Caco-2 (cell line): Measurements from ENCODE around the gene SLC38A2. TPM values are rescaled to one million over a fixed set of nuclear protein-coding genes. Genes with fewer than 3 reads are reported as not detected.

Source experiments
- BruUV-seq: library from RNA; stranded (reverse); fragments of 400-500 nt; replicated peaks from 2 replicates; lab custom pipeline; 2021; lab: Mats Ljungman, UMichigan
- CTCF ChIA-PET: fragments of 300-600 bp; sonication (Branson Sonifier 250); formaldehyde crosslinking; loops from one replicate; lab custom pipeline; 2022; ENCODE audit warnings: antibody characterized with exemption; lab: Charles Lee
- POLR2A ChIA-PET: fragments of 300-600 bp; sonication (Branson Sonifier 250); formaldehyde crosslinking; loops from one replicate; lab custom pipeline; 2022; ENCODE audit warnings: antibody characterized with exemption; lab: Charles Lee
- DNase-seq, 2 experiments: peaks; one replicate each; pipeline versions ENCODE4 v3.0.0 to v3.0.0-alpha.2; 2020 to 2022
- H3K27me3 ChIP-seq: replicated peaks from 2 replicates; pipeline ENCODE4 v1.6.0; 2011; ENCODE audit warnings: low read length; ENCODE audit not compliant: control insufficient read depth, insufficient read depth
- H3K36me3 ChIP-seq: 2 replicates; pipeline ENCODE4 v1.5.1; 2011; ENCODE audit warnings: low read length; ENCODE audit not compliant: control insufficient read depth, insufficient read depth
- H3K4me1 ChIP-seq: fragments of 250-450 bp; sonication (Bioruptor Pico); 2 replicates; pipeline ENCODE4 v1.5.1; 2020; ENCODE audit warnings: mild to moderate bottlenecking
- H3K4me3 ChIP-seq: 2 replicates; pipeline ENCODE4 v1.5.1; 2011; ENCODE audit warnings: low read depth, mild to moderate bottlenecking, control low read depth, low read length
- H3K9me3 ChIP-seq: fragments of 250-450 bp; sonication (Bioruptor Pico); 2 replicates; pipeline ENCODE4 v1.5.1; 2020; ENCODE audit warnings: mild to moderate bottlenecking, moderate library complexity
- H3K27ac Mint-ChIP-seq: one replicate; pipeline ENCODE4 v1.8.0; 2022; ENCODE audit warnings: mixed read lengths; ENCODE audit not compliant: unreplicated experiment
- H3K27me3 Mint-ChIP-seq: one replicate; pipeline ENCODE4 v1.8.0; 2022; ENCODE audit warnings: mixed read lengths; ENCODE audit not compliant: insufficient read depth, unreplicated experiment
- H3K36me3 Mint-ChIP-seq: one replicate; pipeline ENCODE4 v1.8.0; 2022; ENCODE audit warnings: mild to moderate bottlenecking, mixed read lengths; ENCODE audit not compliant: insufficient read depth, unreplicated experiment
- H3K4me1 Mint-ChIP-seq: one replicate; pipeline ENCODE4 v1.8.0; 2022; ENCODE audit warnings: low read depth, mixed read lengths; ENCODE audit not compliant: unreplicated experiment
- H3K4me3 Mint-ChIP-seq: one replicate; pipeline ENCODE4 v1.8.0; 2022; ENCODE audit warnings: mild to moderate bottlenecking, moderate library complexity, mixed read lengths; ENCODE audit not compliant: unreplicated experiment
- H3K9me3 Mint-ChIP-seq: one replicate; pipeline ENCODE4 v1.8.0; 2022; ENCODE audit warnings: mixed read lengths; ENCODE audit not compliant: unreplicated experiment
- intact Hi-C: fragments of 100-400 bp; cut with micrococcal nuclease; formaldehyde crosslinking; loops from one replicate; pipeline ENCODE4 v1.10.0; 2022; ENCODE audit not compliant: unreplicated experiment
- total RNA-seq: library from RNA; stranded (reverse); gene quantifications from 2 replicates; pipeline ENCODE4 v1.2.3, GENCODE V29; 2022
- TF ChIP-seq, protein P1 (sequence below), 2 experiments: fragments of 200-600 bp in 1 of 2; IDR thresholded peaks; 1 replicate in 1 of 2; 2 replicates in 1 of 2; pipeline versions ENCODE4 v1.5.1 to v1.8.0; 2011 to 2022; ENCODE audit warnings: antibody characterized with exemption in 1 of 2, control low read depth in 1 of 2, inconsistent platforms in 1 of 2, low read depth in 1 of 2, low read length in 1 of 2, mild to moderate bottlenecking in 1 of 2, moderate library complexity in 1 of 2; ENCODE audit not compliant: insufficient read depth in 1 of 2, severe bottlenecking in 1 of 2, unreplicated experiment in 1 of 2

The SLC38A2 gene
- total RNA-seq, 1 experiment from 2014 or later, result 331 TPM

DNA sequence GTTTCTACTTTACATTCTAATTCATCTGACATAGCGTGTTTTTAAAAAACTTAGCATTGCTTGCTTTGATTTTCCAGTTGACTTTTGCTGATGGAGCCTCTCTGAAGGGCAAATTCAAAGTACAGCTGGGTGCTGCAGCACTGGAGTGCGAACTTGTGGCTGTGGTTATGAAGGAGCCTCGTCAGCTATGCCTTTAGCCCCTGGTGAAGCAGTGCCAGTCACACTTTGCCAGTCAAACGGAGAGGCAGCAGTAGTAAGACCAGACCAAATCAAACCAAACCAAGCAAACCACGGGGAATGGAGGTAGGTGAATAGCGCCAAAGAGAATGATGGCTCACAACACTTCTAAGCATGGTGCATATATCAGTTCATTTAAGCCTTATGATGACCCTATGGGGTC lies 15.1 kb upstream of the SLC38A2 start:
- POLR2A ChIA-PET, result no interaction called here
- no peaks in the 10 kb centered on the region for H3K27me3 ChIP-seq
- Mint-ChIP-seq H3K27me3 (no peaks in the 10 kb centered on the region), H3K36me3 (peaks cover 14% of the 10 kb centered on the region), H3K4me1 (peaks cover 34% of the 10 kb centered on the region), H3K9me3 (no peaks in the 10 kb centered on the region), H3K27ac (peak overlapping the region; percentile 53), H3K4me3 (peak overlapping the region; percentile 3)
- intact Hi-C loops, result no loop called here
- no TSS peak for BruUV-seq
- CTCF ChIA-PET, result no interaction called here
- no peak overlapping the region for H3K4me3 ChIP-seq
- no peaks in the 10 kb centered on the region for H3K9me3 ChIP-seq
- H3K4me1 ChIP-seq, result peaks cover 65% of the 10 kb centered on the region
- peaks cover 2% of the 10 kb centered on the region; the same call in 1 of the 2 replicates for H3K36me3 ChIP-seq
- TF ChIP-seq, protein P1, sequence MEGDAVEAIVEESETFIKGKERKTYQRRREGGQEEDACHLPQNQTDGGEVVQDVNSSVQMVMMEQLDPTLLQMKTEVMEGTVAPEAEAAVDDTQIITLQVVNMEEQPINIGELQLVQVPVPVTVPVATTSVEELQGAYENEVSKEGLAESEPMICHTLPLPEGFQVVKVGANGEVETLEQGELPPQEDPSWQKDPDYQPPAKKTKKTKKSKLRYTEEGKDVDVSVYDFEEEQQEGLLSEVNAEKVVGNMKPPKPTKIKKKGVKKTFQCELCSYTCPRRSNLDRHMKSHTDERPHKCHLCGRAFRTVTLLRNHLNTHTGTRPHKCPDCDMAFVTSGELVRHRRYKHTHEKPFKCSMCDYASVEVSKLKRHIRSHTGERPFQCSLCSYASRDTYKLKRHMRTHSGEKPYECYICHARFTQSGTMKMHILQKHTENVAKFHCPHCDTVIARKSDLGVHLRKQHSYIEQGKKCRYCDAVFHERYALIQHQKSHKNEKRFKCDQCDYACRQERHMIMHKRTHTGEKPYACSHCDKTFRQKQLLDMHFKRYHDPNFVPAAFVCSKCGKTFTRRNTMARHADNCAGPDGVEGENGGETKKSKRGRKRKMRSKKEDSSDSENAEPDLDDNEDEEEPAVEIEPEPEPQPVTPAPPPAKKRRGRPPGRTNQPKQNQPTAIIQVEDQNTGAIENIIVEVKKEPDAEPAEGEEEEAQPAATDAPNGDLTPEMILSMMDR (IDR thresholded peaks at IDR 0.05; ENCODE audit: insufficient read depth in 1 of 2, low read depth in 1 of 2, low read length in 1 of 2, severe bottlenecking in 1 of 2, unreplicated experiment in 1 of 2), result no peak
- no peak for DNase-seq

DNA sequence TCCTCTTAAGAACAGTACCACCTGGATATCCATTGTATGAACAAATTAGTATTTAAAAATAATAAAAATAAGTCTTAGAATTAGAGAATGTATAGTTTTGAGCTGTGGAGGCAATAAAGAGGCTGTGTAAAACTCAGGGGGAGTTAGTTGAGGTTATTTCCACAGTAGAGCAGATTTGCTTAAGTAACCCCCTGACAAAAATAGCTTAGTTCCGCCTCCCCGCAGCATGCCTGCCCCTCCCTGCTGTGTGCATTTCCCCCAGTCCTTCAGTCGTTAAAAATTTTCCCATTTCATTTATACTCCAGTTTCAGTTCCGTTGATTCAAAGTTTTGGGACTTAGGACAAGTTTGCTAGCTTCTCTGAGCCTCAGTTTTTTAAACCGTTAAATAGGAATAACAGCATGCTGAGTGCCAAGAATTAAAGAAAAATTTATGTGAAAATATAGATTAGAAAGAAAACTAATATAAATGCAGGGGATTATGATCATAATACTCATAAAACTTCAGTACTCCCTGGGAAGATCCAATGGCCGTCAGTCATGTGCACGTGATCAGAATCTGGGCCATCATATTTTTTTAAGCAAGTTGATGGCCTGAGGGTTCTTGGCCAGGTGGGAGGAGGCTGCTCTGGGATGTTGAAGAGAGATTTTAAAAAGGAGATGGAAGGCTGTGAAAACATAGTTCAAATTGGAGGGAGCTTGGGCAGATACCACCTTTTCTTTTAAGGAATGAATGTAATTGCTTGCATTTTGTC lies 14.5 kb upstream of the SLC38A2 start:
- Mint-ChIP-seq H3K36me3 (peaks cover 17% of the 10 kb centered on the region), H3K27me3 (no peaks in the 10 kb centered on the region), H3K4me1 (peaks cover 33% of the 10 kb centered on the region), H3K4me3 (peak overlapping the region; percentile 3), H3K9me3 (no peaks in the 10 kb centered on the region), H3K27ac (peak overlapping the region; percentile 53)
- Histone ChIP-seq H3K9me3 (no peaks in the 10 kb centered on the region), H3K4me1 (peaks cover 64% of the 10 kb centered on the region), H3K36me3 (peaks cover 2% of the 10 kb centered on the region; the same call in 1 of the 2 replicates), H3K4me3 (no peak overlapping the region), H3K27me3 (no peaks in the 10 kb centered on the region)
- DNase-seq, result no peak
- intact Hi-C loops, result no loop called here
- ChIA-PET POLR2A (interaction anchor here (1.0 kb wide), 1 partner anchor 15 kb away, joined by 5 read pairs; no protein-coding TSS in a partner anchor), CTCF (interaction anchor here (2.2 kb wide), 1 partner anchor 274 kb away, joined by 10 read pairs; no protein-coding TSS in a partner anchor)
- BruUV-seq, result no TSS peak
- TF ChIP-seq, protein P1 (IDR thresholded peaks at IDR 0.05; ENCODE audit: insufficient read depth in 1 of 2, low read depth in 1 of 2, low read length in 1 of 2, severe bottlenecking in 1 of 2, unreplicated experiment in 1 of 2), result no peak

DNA sequence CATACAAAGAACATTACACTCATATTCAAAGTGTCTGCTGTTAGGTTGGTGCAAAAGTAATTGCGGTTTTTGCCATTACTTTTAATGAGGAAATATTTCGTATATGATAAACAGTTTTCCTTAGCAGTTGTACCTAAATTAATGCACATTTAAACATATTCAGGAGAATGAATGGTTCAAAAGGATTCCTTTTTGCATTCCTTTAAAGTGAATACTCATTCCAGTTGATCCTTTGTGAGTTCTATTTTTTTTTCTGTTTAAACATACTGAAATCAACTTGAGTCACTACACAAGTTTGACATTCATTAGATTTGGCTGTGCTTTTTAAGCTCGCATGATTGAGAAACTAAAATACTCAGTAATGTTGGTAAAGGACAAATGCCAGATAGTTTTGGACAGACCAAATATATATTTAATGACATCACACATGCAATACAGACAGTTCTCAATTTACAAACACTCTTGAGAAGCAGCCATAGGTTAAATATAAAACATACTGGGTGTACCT lies 13.8 kb upstream of the SLC38A2 start:
- H3K4me1 ChIP-seq, result peaks cover 64% of the 10 kb centered on the region
- Mint-ChIP-seq H3K27ac (peak overlapping the region; percentile 53), H3K4me1 (peaks cover 33% of the 10 kb centered on the region), H3K36me3 (peaks cover 17% of the 10 kb centered on the region), H3K27me3 (no peaks in the 10 kb centered on the region), H3K9me3 (no peaks in the 10 kb centered on the region), H3K4me3 (peak overlapping the region; percentile 11)
- TF ChIP-seq, protein P1 (IDR thresholded peaks at IDR 0.05; ENCODE audit: insufficient read depth in 1 of 2, low read depth in 1 of 2, low read length in 1 of 2, severe bottlenecking in 1 of 2, unreplicated experiment in 1 of 2), result no peak
- no peak for DNase-seq
- H3K9me3 ChIP-seq, result no peaks in the 10 kb centered on the region
- peaks cover 2% of the 10 kb centered on the region; the same call in 1 of the 2 replicates for H3K36me3 ChIP-seq
- no peaks in the 10 kb centered on the region for H3K27me3 ChIP-seq
- POLR2A ChIA-PET, result interaction anchor here (1.0 kb wide), 1 partner anchor 14 kb away, joined by 5 read pairs; no protein-coding TSS in a partner anchor
- no peak overlapping the region for H3K4me3 ChIP-seq
- intact Hi-C loops, result no loop called here
- CTCF ChIA-PET, result interaction anchor here (2.2 kb wide), 1 partner anchor 275 kb away, joined by 10 read pairs; no protein-coding TSS in a partner anchor
- no TSS peak for BruUV-seq
